HEK293T (cell line): ENCODE results near the gene ERC2.

Experiments used
- CTCF ChIA-PET: fragments of 350-600 bp; formaldehyde crosslinking; extraction: SDS; loops from one replicate; lab custom pipeline; 2021; ENCODE audit warnings: antibody characterized with exemption, inconsistent platforms; lab: Yijun Ruan, JAX
- POLR2A ChIA-PET: fragments of 350-600 bp; formaldehyde crosslinking; extraction: SDS; loops from one replicate; lab custom pipeline; 2020; ENCODE audit warnings: antibody characterized with exemption, inconsistent platforms; lab: Yijun Ruan, JAX
- DNase-seq: peaks from one replicate; pipeline ENCODE4 v3.0.0; 2012; ENCODE audit warnings: mixed read lengths; ENCODE audit errors: extremely low spot score
- ARNT ChIP-seq: fragments of 450-650 bp; IDR thresholded peaks from 2 replicates; pipeline ENCODE4 v1.6.1; 2017; ENCODE audit warnings: mild to moderate bottlenecking
- BHLHE40 ChIP-seq: fragments of 450-650 bp; IDR thresholded peaks from 2 replicates; pipeline ENCODE4 v1.6.1; 2016; ENCODE audit warnings: mild to moderate bottlenecking, moderate library complexity, borderline replicate concordance
- CTBP1 ChIP-seq: fragments of 450-650 bp; IDR thresholded peaks from 2 replicates; pipeline ENCODE4 v1.6.1; 2016; ENCODE audit warnings: borderline replicate concordance
- ELF4 ChIP-seq: fragments of 450-650 bp; IDR thresholded peaks from 2 replicates; pipeline ENCODE4 v1.6.1; 2017; ENCODE audit warnings: antibody characterized with exemption
- FOXA1 ChIP-seq: fragments of 450-650 bp; IDR thresholded peaks from 2 replicates; pipeline ENCODE4 v1.6.1; 2016; ENCODE audit warnings: mild to moderate bottlenecking
- FOXK2 ChIP-seq: fragments of 450-650 bp; IDR thresholded peaks from 2 replicates; pipeline ENCODE4 v1.6.1; 2016; ENCODE audit warnings: mild to moderate bottlenecking
- FOXM1 ChIP-seq: fragments of 450-650 bp; IDR thresholded peaks from 2 replicates; pipeline ENCODE4 v1.6.1; 2017; ENCODE audit warnings: mild to moderate bottlenecking, borderline replicate concordance
- HDGF ChIP-seq: fragments of 450-650 bp; IDR thresholded peaks from 2 replicates; pipeline ENCODE4 v1.6.1; 2017; ENCODE audit warnings: antibody characterized with exemption, borderline replicate concordance
- L3MBTL2 ChIP-seq: fragments of 450-650 bp; conservative IDR thresholded peaks from 2 replicates; pipeline ENCODE4 v1.6.1; 2016; ENCODE audit warnings: mild to moderate bottlenecking
- LEF1 ChIP-seq: fragments of 450-650 bp; IDR thresholded peaks from 2 replicates; pipeline ENCODE4 v1.6.1; 2017; ENCODE audit warnings: mild to moderate bottlenecking, borderline replicate concordance
- NFRKB ChIP-seq: fragments of 450-650 bp; IDR thresholded peaks from 2 replicates; pipeline ENCODE4 v1.6.1; 2016; ENCODE audit warnings: mild to moderate bottlenecking, moderate library complexity
- PKNOX1 ChIP-seq: fragments of 450-650 bp; IDR thresholded peaks from 2 replicates; pipeline ENCODE4 v1.6.1; 2016
- SP1 ChIP-seq: fragments of 450-650 bp; IDR thresholded peaks from 2 replicates; pipeline ENCODE4 v1.6.1; 2017
- SUZ12 ChIP-seq: fragments of 450-650 bp; IDR thresholded peaks from 2 replicates; pipeline ENCODE4 v1.6.1; 2016; ENCODE audit warnings: mild to moderate bottlenecking
- TARDBP ChIP-seq: fragments of 450-650 bp; IDR thresholded peaks from 2 replicates; pipeline ENCODE4 v1.6.1; 2016
- ZNF384 ChIP-seq: fragments of 450-650 bp; IDR thresholded peaks from 2 replicates; pipeline ENCODE4 v1.6.1; 2016

The ERC2 gene

GRCh38 chr3:55570271-55570711 is 898.0 kb downstream of the ERC2 start:
- DNase-seq: no peak
- CTCF ChIA-PET: interaction anchor here (0.6 kb wide), 1 partner anchor 40 kb away, joined by 3 read pairs; no protein-coding TSS in a partner anchor

DNA sequence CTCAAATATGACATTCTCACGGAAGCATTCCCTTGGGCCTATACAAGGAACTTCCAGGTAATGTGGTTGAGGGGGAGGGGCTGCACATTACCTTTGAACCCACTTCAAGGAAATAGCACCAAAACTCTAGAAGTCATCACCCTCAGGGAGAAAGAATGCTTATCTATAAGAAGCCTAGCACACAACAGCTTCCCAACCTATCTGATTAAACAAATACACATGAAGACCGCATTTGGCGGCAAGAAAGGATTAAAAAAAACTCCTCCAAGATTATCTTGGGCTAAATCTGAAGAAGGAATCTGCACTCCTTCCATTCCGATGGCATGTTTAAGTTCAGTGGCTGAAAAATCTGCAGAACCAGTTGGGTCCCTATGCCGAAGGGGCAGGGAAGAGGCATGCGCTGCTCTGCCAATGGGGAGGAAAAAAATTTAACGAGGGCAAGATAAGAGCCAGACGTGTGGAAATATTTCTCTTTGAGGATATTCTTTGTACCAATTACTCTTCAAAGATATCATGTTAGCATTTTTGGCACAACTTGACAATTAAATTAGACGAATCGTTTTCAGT is 899.2 kb downstream of the ERC2 start:
- no peak for TF ChIP-seq ELF4
- no peak for TF ChIP-seq SUZ12
- TF ChIP-seq CTBP1: no peak
- TF ChIP-seq HDGF: no peak
- TF ChIP-seq PKNOX1: no peak
- no peak for TF ChIP-seq BHLHE40
- no peak for TF ChIP-seq LEF1
- TF ChIP-seq ZNF384: no peak
- no peak for TF ChIP-seq TARDBP
- TF ChIP-seq SP1: no peak
- ChIA-PET POLR2A (no interaction called here), CTCF (interaction anchor here (0.6 kb wide), 1 partner anchor 153 kb away, joined by 8 read pairs; no protein-coding TSS in a partner anchor)
- DNase-seq: no peak

More at GRCh38 chr3:55570271-55570711, 898.0 kb downstream of the ERC2 start:
- POLR2A ChIA-PET: no interaction called here
- TF ChIP-seq LEF1 (no peak), BHLHE40 (no peak), FOXA1 (no peak), NFRKB (no peak), ELF4 (no peak), ZNF384 (no peak), FOXK2 (no peak), CTBP1 (no peak)

DNA sequence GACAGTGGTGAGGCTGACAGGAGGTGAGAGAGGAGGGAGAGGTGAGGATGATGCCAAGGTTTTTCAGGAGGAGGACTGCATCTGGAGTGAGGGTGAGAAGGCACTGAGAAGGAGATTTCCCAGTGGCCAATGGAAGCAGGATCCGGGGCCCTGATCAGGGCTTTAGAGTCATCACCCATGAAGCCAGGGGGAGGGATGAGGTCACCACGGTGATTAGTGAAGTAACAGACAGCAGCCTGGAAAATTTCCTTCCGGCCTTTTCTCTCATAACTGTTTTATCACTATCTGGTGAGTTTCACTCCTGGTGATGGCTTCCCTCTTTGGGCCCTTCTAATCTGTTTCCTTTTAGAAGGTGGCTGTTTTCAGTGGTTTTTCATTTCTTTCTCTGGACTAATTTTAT is 900.7 kb downstream of the ERC2 start:
- ChIA-PET POLR2A (no interaction called here), CTCF (no interaction called here)
- no peak for TF ChIP-seq ZNF384
- TF ChIP-seq TARDBP: no peak
- no peak for TF ChIP-seq LEF1
- no peak for TF ChIP-seq FOXK2
- TF ChIP-seq SUZ12: no peak
- TF ChIP-seq BHLHE40: no peak
- TF ChIP-seq ELF4: no peak
- TF ChIP-seq FOXM1: no peak
- no peak for TF ChIP-seq FOXA1
- TF ChIP-seq ARNT: no peak
- TF ChIP-seq HDGF: no peak
- no peak for TF ChIP-seq CTBP1
- no peak for TF ChIP-seq SP1
- no peak for TF ChIP-seq PKNOX1
- no peak for TF ChIP-seq L3MBTL2
- no peak for TF ChIP-seq NFRKB
- no peak for DNase-seq

DNA sequence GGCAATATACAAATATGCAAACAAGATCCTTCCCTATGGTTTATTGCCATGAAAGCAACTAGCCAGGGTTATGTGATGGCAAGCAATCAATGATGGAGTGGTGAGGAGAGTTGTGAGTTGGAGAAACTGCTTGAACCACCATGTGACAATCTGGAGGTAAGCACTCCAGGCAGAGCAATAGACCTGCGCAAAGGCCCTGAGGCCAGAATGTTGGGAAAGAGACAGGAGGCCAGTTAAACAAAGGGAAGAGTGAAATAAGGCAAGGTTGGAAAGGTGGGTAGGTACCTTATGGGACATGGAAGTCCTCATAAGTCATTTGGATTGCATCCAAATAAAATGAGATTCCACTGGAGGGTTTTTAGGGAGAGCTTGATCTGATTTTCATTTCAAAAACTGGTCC is 901.1 kb downstream of the ERC2 start:
- POLR2A ChIA-PET: no interaction called here
- TF ChIP-seq TARDBP (no peak), FOXA1 (no peak), FOXK2 (no peak), PKNOX1 (no peak), LEF1 (no peak), BHLHE40 (no peak), ELF4 (no peak), NFRKB (no peak)
- CTCF ChIA-PET: no interaction called here
- DNase-seq: no peak

DNA sequence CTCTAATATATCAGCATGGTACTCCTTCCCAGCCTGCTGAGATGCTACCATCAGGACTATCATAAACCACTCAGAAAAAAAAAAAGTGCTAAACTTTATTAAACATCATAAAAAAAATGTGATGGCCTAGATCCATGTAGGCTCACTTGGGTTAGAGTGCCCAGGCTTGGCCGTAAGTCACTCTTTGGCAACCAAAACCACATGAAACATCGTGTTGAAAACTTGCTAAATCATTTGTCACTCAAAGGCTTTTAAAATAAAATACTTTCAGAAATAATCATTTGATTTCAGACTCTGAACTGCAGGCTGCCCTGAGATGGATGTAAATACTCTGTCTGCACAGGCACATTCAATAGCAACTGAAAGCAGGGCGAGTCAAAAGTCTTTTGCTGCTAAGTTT is 902.7 kb downstream of the ERC2 start:
- ChIA-PET POLR2A (no interaction called here), CTCF (no interaction called here)

More for the DNA sequence above, 902.7 kb downstream of the ERC2 start:
- TF ChIP-seq ELF4 (no peak), SUZ12 (no peak), NFRKB (no peak), LEF1 (no peak), SP1 (no peak), PKNOX1 (no peak), FOXK2 (no peak), L3MBTL2 (no peak), FOXA1 (no peak), FOXM1 (no peak), TARDBP (no peak), HDGF (no peak), BHLHE40 (no peak), ZNF384 (no peak), ARNT (no peak), CTBP1 (no peak)
- no peak for DNase-seq
